GM12878 (cell line): Measurements from ENCODE around the gene ARGLU1.

Experiments used
- CTCF ChIP-seq, 3 experiments: IDR thresholded peaks in 2 of 3; conservative IDR thresholded peaks in 1 of 3; 2 replicates each; pipeline ENCODE4 v1.5.1; 2011; ENCODE audit warnings: low read depth in 3 of 3, low read length in 3 of 3, mild to moderate bottlenecking in 3 of 3, control low read depth in 2 of 3, moderate library complexity in 2 of 3, inconsistent platforms in 1 of 3, mixed read lengths in 1 of 3; ENCODE audit not compliant: control insufficient read depth in 2 of 3, insufficient read depth in 1 of 3; ENCODE audit errors: extremely low read depth in 1 of 3
- EGR1 ChIP-seq, 2 experiments: IDR thresholded peaks; 1 replicate in 1 of 2; 2 replicates in 1 of 2; pipeline ENCODE4 v1.6.1; 2011 to 2012; ENCODE audit warnings: low read depth in 2 of 2, low read length in 2 of 2, borderline replicate concordance in 1 of 2, mild to moderate bottlenecking in 1 of 2, moderate library complexity in 1 of 2
- MYC ChIP-seq: IDR thresholded peaks from 2 replicates; pipeline ENCODE4 v1.6.1; 2011; ENCODE audit warnings: mild to moderate bottlenecking, low read length, moderate library complexity, inconsistent platforms; ENCODE audit not compliant: insufficient read depth, insufficient replicate concordance, insufficient read length, severe bottlenecking
- NFXL1 ChIP-seq: fragments of 450-650 bp; IDR thresholded peaks from 2 replicates; pipeline ENCODE4 v1.6.1; 2017; ENCODE audit warnings: antibody characterized with exemption, mild to moderate bottlenecking, borderline replicate concordance
- NRF1 ChIP-seq: conservative IDR thresholded peaks from 2 replicates; pipeline ENCODE4 v1.6.1; 2011; ENCODE audit warnings: mild to moderate bottlenecking, low read depth, low read length, improper control_type of control experiment
- POLR2A ChIP-seq: IDR thresholded peaks from 2 replicates; pipeline ENCODE4 v1.6.1; 2011; ENCODE audit warnings: low read depth, mild to moderate bottlenecking, low read length
- RAD51 ChIP-seq: fragments of 450-650 bp; IDR thresholded peaks from 2 replicates; pipeline ENCODE4 v1.6.1; 2016; ENCODE audit warnings: moderate library complexity, mild to moderate bottlenecking, inconsistent platforms
- REST ChIP-seq: IDR thresholded peaks from 2 replicates; pipeline ENCODE4 v1.6.1; 2012; ENCODE audit warnings: mild to moderate bottlenecking, low read depth, low read length

- TF ChIP-seq CTCF (IDR thresholded peaks at IDR 0.05 in 2 of 3, conservative IDR thresholded peaks at IDR 0.05 in 1 of 3; ENCODE audit: control insufficient read depth in 2 of 3, extremely low read depth in 1 of 3, insufficient read depth in 1 of 3, low read depth in 3 of 3, low read length in 3 of 3): no peak
- no peak for TF ChIP-seq POLR2A
- no peak for TF ChIP-seq NRF1
- TF ChIP-seq MYC: no peak
- TF ChIP-seq NFXL1: no peak
- TF ChIP-seq REST: no peak
- TF ChIP-seq EGR1 (IDR thresholded peaks at IDR 0.05; ENCODE audit: borderline replicate concordance in 1 of 2, low read depth in 2 of 2, low read length in 2 of 2): no peak
- TF ChIP-seq RAD51: no peak
These were observed 18.8 kb upstream of the ARGLU1 start for GRCh38 chr13:106586648-106587166.
